KMS-11 (cell line): Measurements from ENCODE around the gene CARM1.

Experiments
- H2AFZ ChIP-seq: fragments of 200-600 bp; sonication (generic); 2 replicates; pipeline ENCODE4 v1.6.1; 2016; ENCODE audit warnings: antibody characterized with exemption, mixed run types, low read depth
- H3K27ac ChIP-seq: fragments of 200-600 bp; sonication (generic); 2 replicates; pipeline ENCODE4 v1.6.1; 2016; ENCODE audit warnings: mild to moderate bottlenecking, mixed run types
- H3K27me3 ChIP-seq: fragments of 200-600 bp; sonication (generic); 2 replicates; pipeline ENCODE4 v1.6.1; 2017; ENCODE audit warnings: mild to moderate bottlenecking, low read depth, mixed run types, moderate library complexity; ENCODE audit not compliant: insufficient read depth
- H3K36me3 ChIP-seq: fragments of 200-600 bp; sonication (generic); 2 replicates; pipeline ENCODE4 v1.6.1; 2017; ENCODE audit warnings: mild to moderate bottlenecking, mixed run types; ENCODE audit not compliant: insufficient read depth
- H3K4me1 ChIP-seq: fragments of 200-600 bp; sonication (generic); 2 replicates; pipeline ENCODE4 v1.6.1; 2016; ENCODE audit warnings: mild to moderate bottlenecking, low read depth, mixed run types; ENCODE audit not compliant: poor library complexity, severe bottlenecking
- H3K4me2 ChIP-seq: fragments of 200-600 bp; sonication (generic); 2 replicates; pipeline ENCODE4 v1.7.0; 2016; ENCODE audit warnings: mild to moderate bottlenecking, mixed run types
- H3K4me3 ChIP-seq: fragments of 200-600 bp; sonication (generic); IDR thresholded peaks from 2 replicates; pipeline ENCODE4 v1.6.1; 2017; ENCODE audit warnings: low read depth, low read length, mixed read lengths; ENCODE audit not compliant: insufficient read depth
- H3K79me2 ChIP-seq: fragments of 200-600 bp; sonication (generic); 2 replicates; pipeline ENCODE4 v1.6.1; 2016; ENCODE audit warnings: low read depth, mixed run types; ENCODE audit not compliant: insufficient read depth
- H3K9ac ChIP-seq: fragments of 200-600 bp; sonication (generic); 2 replicates; pipeline ENCODE4 v1.6.1; 2016; ENCODE audit warnings: mild to moderate bottlenecking, mixed run types
- H4K20me1 ChIP-seq: fragments of 200-600 bp; sonication (generic); 2 replicates; pipeline ENCODE4 v1.6.1; 2016; ENCODE audit warnings: mild to moderate bottlenecking, mixed run types; ENCODE audit not compliant: insufficient read depth
- TF ChIP-seq, protein P1 (sequence below): fragments of 200-600 bp; sonication (generic); conservative IDR thresholded peaks from 2 replicates; pipeline ENCODE4 v1.6.1; 2017; ENCODE audit warnings: low read depth, mild to moderate bottlenecking, antibody characterized with exemption, low read length, moderate library complexity, mixed read lengths

Gene CARM1

DNA sequence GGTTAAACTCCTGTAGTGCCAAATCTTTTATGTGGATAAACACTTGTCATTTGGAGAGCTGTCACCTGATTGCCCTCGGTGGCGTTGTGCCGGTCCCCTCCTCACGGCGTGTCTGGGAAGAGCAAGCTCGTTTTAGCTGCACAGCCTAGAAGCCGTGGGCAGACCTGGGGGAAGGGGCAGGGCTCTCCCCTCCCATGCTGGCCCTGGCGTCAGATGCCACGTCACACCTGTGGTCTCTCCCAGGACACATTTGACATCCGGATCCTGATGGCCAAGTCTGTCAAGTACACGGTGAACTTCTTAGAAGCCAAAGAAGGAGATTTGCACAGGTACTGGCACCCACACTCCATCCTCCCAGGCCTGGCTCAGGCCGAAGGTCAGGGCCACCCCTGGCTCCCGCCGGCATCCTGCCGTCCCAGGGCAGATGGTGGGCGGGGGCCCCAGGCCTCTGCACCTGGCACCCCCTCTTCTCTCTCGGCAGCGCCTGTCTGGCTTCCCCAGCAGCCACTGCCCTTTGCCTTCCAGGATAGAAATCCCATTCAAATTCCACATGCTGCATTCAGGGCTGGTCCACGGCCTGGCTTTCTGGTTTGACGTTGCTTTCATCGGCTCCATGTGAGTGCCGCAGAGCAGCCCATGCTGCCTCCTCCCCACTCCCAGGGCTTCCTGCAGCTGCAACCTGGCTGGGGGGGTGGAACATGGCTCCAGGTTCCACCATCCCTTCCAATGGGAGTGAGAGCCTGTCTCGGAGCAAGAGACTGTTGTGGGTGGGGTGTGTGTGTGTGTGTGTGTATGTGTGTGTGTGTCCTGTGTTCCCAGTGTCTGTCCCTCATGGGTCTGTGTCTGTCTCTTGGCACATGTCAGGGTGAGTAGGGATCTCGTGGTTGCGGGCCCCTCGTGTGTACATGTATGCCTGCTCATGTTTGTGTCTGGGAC, 48.3 kb downstream of the CARM1 start:
- no peaks in the 10 kb centered on the region for H3K36me3 ChIP-seq

DNA sequence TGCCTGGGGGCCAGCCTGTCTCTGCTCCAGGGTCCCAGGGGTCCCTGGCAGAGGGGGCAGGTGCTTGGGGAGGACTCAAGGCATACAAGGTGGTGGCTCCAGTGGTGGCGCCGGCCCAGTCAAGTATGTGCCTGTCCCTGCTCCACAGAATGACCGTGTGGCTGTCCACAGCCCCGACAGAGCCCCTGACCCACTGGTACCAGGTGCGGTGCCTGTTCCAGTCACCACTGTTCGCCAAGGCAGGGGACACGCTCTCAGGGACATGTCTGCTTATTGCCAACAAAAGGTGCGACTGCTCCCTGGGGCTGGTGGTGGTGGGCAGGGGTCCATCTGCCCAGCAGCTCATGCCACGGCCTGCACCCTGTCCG, 48.9 kb downstream of the CARM1 start:
- no peak overlapping the region for H3K9ac ChIP-seq
- H3K4me3 ChIP-seq, result no peak overlapping the region
- H3K27ac ChIP-seq, result no peak overlapping the region
- H3K27me3 ChIP-seq, result no peaks in the 10 kb centered on the region
- no peaks in the 10 kb centered on the region for H4K20me1 ChIP-seq
- H2AFZ ChIP-seq, result no peak overlapping the region
- TF ChIP-seq, protein P1, sequence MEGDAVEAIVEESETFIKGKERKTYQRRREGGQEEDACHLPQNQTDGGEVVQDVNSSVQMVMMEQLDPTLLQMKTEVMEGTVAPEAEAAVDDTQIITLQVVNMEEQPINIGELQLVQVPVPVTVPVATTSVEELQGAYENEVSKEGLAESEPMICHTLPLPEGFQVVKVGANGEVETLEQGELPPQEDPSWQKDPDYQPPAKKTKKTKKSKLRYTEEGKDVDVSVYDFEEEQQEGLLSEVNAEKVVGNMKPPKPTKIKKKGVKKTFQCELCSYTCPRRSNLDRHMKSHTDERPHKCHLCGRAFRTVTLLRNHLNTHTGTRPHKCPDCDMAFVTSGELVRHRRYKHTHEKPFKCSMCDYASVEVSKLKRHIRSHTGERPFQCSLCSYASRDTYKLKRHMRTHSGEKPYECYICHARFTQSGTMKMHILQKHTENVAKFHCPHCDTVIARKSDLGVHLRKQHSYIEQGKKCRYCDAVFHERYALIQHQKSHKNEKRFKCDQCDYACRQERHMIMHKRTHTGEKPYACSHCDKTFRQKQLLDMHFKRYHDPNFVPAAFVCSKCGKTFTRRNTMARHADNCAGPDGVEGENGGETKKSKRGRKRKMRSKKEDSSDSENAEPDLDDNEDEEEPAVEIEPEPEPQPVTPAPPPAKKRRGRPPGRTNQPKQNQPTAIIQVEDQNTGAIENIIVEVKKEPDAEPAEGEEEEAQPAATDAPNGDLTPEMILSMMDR, result no peak
- no peaks in the 10 kb centered on the region for H3K4me1 ChIP-seq
- no peak overlapping the region for H3K4me2 ChIP-seq
- no peaks in the 10 kb centered on the region for H3K79me2 ChIP-seq
- H3K36me3 ChIP-seq, result no peaks in the 10 kb centered on the region

More for the DNA sequence above, 48.3 kb downstream of the CARM1 start:
- Histone ChIP-seq H3K79me2 (no peaks in the 10 kb centered on the region), H2AFZ (no peak overlapping the region), H3K4me1 (no peaks in the 10 kb centered on the region), H3K27me3 (no peaks in the 10 kb centered on the region), H3K27ac (no peak overlapping the region), H4K20me1 (no peaks in the 10 kb centered on the region), H3K4me2 (no peak overlapping the region), H3K4me3 (no peak overlapping the region), H3K9ac (no peak overlapping the region)
- TF ChIP-seq, protein P1, result no peak

DNA sequence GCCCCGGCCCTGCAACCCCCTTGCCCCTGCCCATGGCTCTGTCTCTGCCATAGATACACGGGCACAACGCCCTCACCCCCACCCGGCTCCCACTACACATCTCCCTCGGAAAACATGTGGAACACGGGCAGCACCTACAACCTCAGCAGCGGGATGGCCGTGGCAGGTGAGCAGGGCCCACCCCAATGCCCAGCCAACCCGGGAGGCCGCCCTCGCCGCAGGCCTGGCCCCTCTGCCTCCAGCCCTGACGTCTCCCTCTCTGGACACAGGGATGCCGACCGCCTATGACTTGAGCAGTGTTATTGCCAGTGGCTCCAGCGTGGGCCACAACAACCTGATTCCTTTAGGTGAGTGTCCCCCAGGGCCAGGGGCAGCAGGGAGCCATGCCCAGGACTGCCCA, 49.4 kb downstream of the CARM1 start:
- no peaks in the 10 kb centered on the region for H3K4me1 ChIP-seq
- no peak overlapping the region for H3K27ac ChIP-seq
- H3K27me3 ChIP-seq, result no peaks in the 10 kb centered on the region
- no peaks in the 10 kb centered on the region for H3K36me3 ChIP-seq
- no peaks in the 10 kb centered on the region for H3K79me2 ChIP-seq
- H4K20me1 ChIP-seq, result no peaks in the 10 kb centered on the region
- no peak overlapping the region for H3K4me2 ChIP-seq
- no peak overlapping the region for H3K9ac ChIP-seq
- TF ChIP-seq, protein P1, result no peak
- no peak overlapping the region for H2AFZ ChIP-seq
- H3K4me3 ChIP-seq, result no peak overlapping the region

DNA sequence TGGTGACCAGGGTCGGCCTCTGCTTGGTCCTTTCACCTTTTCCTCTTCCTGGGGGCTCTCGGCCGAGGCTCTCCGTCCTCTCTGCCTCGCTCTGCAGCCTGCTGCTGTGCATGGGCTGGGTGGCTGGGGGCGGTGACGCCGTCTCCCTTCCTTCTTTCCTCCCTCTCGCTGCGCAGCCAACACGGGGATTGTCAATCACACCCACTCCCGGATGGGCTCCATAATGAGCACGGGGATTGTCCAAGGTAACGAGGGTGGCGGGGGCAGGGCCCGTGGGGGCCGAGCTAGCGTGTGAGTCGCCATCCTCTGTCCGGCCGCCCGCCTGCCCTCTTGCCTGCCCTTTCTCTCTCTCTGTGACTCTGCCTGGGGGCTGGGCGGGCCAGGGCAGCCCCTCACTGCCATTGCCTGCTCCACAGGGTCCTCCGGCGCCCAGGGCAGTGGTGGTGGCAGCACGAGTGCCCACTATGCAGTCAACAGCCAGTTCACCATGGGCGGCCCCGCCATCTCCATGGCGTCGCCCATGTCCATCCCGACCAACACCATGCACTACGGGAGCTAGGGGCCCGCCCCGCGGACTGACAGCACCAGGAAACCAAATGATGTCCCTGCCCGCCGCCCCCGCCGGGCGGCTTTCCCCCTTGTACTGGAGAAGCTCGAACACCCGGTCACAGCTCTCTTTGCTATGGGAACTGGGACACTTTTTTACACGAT, 50.0 kb downstream of the CARM1 start:
- no peaks in the 10 kb centered on the region for H3K4me1 ChIP-seq
- TF ChIP-seq, protein P1, result no peak
- no peak overlapping the region for H3K9ac ChIP-seq
- no peak overlapping the region for H3K4me3 ChIP-seq
- H3K4me2 ChIP-seq, result no peak overlapping the region
- no peak overlapping the region for H3K27ac ChIP-seq
- H4K20me1 ChIP-seq, result no peaks in the 10 kb centered on the region
- H3K79me2 ChIP-seq, result no peaks in the 10 kb centered on the region
- no peak overlapping the region for H2AFZ ChIP-seq
- no peaks in the 10 kb centered on the region for H3K27me3 ChIP-seq
- no peaks in the 10 kb centered on the region for H3K36me3 ChIP-seq
